ENCODE results near the gene AIG1.
"Not testable (repeated sequence)": the region's sequence is repeated elsewhere in the genome, so short reads cannot be mapped to it uniquely, and the experiment has no call there.

Gene AIG1

GRCh38 chr6:143337201-143337949 lies 276.7 kb downstream of the AIG1 start:
- Histone ChIP-seq H2AFZ (ENCODE audit: low read depth) (no peak overlapping the region), H3K4me2 (no peak overlapping the region), H3K4me3 (IDR thresholded peaks at IDR 0.05; ENCODE audit: insufficient read depth, low read depth, low read length) (no peak overlapping the region), H3K27me3 (ENCODE audit: insufficient read depth, low read depth) (no peaks in the 10 kb centered on the region), H4K20me1 (ENCODE audit: insufficient read depth) (no peaks in the 10 kb centered on the region), H3K9ac (no peak overlapping the region), H3K79me2 (ENCODE audit: insufficient read depth, low read depth) (no peaks in the 10 kb centered on the region), H3K27ac (no peak overlapping the region), H3K36me3 (ENCODE audit: insufficient read depth) (no peaks in the 10 kb centered on the region), H3K4me1 (ENCODE audit: low read depth, poor library complexity, severe bottlenecking) (no peaks in the 10 kb centered on the region)
- TF ChIP-seq, protein P1, sequence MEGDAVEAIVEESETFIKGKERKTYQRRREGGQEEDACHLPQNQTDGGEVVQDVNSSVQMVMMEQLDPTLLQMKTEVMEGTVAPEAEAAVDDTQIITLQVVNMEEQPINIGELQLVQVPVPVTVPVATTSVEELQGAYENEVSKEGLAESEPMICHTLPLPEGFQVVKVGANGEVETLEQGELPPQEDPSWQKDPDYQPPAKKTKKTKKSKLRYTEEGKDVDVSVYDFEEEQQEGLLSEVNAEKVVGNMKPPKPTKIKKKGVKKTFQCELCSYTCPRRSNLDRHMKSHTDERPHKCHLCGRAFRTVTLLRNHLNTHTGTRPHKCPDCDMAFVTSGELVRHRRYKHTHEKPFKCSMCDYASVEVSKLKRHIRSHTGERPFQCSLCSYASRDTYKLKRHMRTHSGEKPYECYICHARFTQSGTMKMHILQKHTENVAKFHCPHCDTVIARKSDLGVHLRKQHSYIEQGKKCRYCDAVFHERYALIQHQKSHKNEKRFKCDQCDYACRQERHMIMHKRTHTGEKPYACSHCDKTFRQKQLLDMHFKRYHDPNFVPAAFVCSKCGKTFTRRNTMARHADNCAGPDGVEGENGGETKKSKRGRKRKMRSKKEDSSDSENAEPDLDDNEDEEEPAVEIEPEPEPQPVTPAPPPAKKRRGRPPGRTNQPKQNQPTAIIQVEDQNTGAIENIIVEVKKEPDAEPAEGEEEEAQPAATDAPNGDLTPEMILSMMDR (conservative IDR thresholded peaks at IDR 0.05; ENCODE audit: low read depth, low read length) = peak; percentile 62

GRCh38 chr6:143339223-143339622 lies 278.5 kb downstream of the AIG1 start:
- Histone ChIP-seq H3K4me1 (ENCODE audit: low read depth, poor library complexity, severe bottlenecking) (no peaks in the 10 kb centered on the region), H3K27me3 (ENCODE audit: insufficient read depth, low read depth) (no peaks in the 10 kb centered on the region), H3K36me3 (ENCODE audit: insufficient read depth) (no peaks in the 10 kb centered on the region), H2AFZ (ENCODE audit: low read depth) (no peak overlapping the region), H3K9ac (no peak overlapping the region), H3K4me3 (IDR thresholded peaks at IDR 0.05; ENCODE audit: insufficient read depth, low read depth, low read length) (no peak overlapping the region), H3K27ac (no peak overlapping the region), H4K20me1 (ENCODE audit: insufficient read depth) (no peaks in the 10 kb centered on the region), H3K79me2 (ENCODE audit: insufficient read depth, low read depth) (no peaks in the 10 kb centered on the region), H3K4me2 (no peak overlapping the region)
- TF ChIP-seq, protein P1 (conservative IDR thresholded peaks at IDR 0.05; ENCODE audit: low read depth, low read length) = no peak

- H3K27ac ChIP-seq; H3K79me2 ChIP-seq (ENCODE audit: insufficient read depth, low read depth); H3K9ac ChIP-seq; H2AFZ ChIP-seq (ENCODE audit: low read depth); H4K20me1 ChIP-seq (ENCODE audit: insufficient read depth); H3K4me3 ChIP-seq (IDR thresholded peaks at IDR 0.05; ENCODE audit: insufficient read depth, low read depth, low read length); H3K4me1 ChIP-seq (ENCODE audit: low read depth, poor library complexity, severe bottlenecking); H3K27me3 ChIP-seq (ENCODE audit: insufficient read depth, low read depth); H3K4me2 ChIP-seq; H3K36me3 ChIP-seq (ENCODE audit: insufficient read depth): not testable (repeated sequence)
Observed at GRCh38 chr6:143345477-143345876, 284.8 kb downstream of the AIG1 start.

GRCh38 chr6:143346004-143346403 lies 285.3 kb downstream of the AIG1 start:
- TF ChIP-seq, protein P1 (conservative IDR thresholded peaks at IDR 0.05; ENCODE audit: low read depth, low read length) = no peak
- Histone ChIP-seq H2AFZ (ENCODE audit: low read depth) (no peak overlapping the region), H3K4me2 (no peak overlapping the region), H3K9ac (no peak overlapping the region), H3K27me3 (ENCODE audit: insufficient read depth, low read depth) (no peaks in the 10 kb centered on the region), H3K27ac (no peak overlapping the region), H3K79me2 (ENCODE audit: insufficient read depth, low read depth) (no peaks in the 10 kb centered on the region), H3K4me1 (ENCODE audit: low read depth, poor library complexity, severe bottlenecking) (no peaks in the 10 kb centered on the region), H4K20me1 (ENCODE audit: insufficient read depth) (no peaks in the 10 kb centered on the region), H3K36me3 (ENCODE audit: insufficient read depth) (no peaks in the 10 kb centered on the region), H3K4me3 (IDR thresholded peaks at IDR 0.05; ENCODE audit: insufficient read depth, low read depth, low read length) (no peak overlapping the region)

GRCh38 chr6:143348531-143348930 lies 287.8 kb downstream of the AIG1 start:
- no peak overlapping the region for H3K4me2 ChIP-seq
- no peak overlapping the region for H3K27ac ChIP-seq
- no peak overlapping the region for H3K9ac ChIP-seq
- H3K4me1 ChIP-seq (ENCODE audit: low read depth, poor library complexity, severe bottlenecking) = no peaks in the 10 kb centered on the region
- no peaks in the 10 kb centered on the region for H4K20me1 ChIP-seq (ENCODE audit: insufficient read depth)
- no peaks in the 10 kb centered on the region for H3K27me3 ChIP-seq (ENCODE audit: insufficient read depth, low read depth)
- no peak overlapping the region for H3K4me3 ChIP-seq (IDR thresholded peaks at IDR 0.05; ENCODE audit: insufficient read depth, low read depth, low read length)
- TF ChIP-seq, protein P1 (conservative IDR thresholded peaks at IDR 0.05; ENCODE audit: low read depth, low read length) = no peak
- no peaks in the 10 kb centered on the region for H3K36me3 ChIP-seq (ENCODE audit: insufficient read depth)
- H2AFZ ChIP-seq (ENCODE audit: low read depth) = no peak overlapping the region
- no peaks in the 10 kb centered on the region for H3K79me2 ChIP-seq (ENCODE audit: insufficient read depth, low read depth)
